Neuron (in vitro differentiated cells): ENCODE results near the gene KIF2C.
A peak's percentile ranks its signal among the peaks of the same experiment; 100 is the strongest.
"Not testable (repeated sequence)": the region's sequence is repeated elsewhere in the genome, so short reads cannot be mapped to it uniquely, and the experiment has no call there.

Source experiments
- H2AFZ ChIP-seq: one replicate; pipeline ENCODE4 v1.6.1; 2013; ENCODE audit warnings: low read depth, mild to moderate bottlenecking, inconsistent platforms, low read length, moderate library complexity
- H3K27me3 ChIP-seq: one replicate; pipeline ENCODE4 v1.6.1; 2013; ENCODE audit warnings: low read length; ENCODE audit not compliant: insufficient read depth
- H3K36me3 ChIP-seq: one replicate; pipeline ENCODE4 v1.6.1; 2013; ENCODE audit warnings: low read length; ENCODE audit not compliant: insufficient read depth
- H3K4me1 ChIP-seq: one replicate; pipeline ENCODE4 v1.6.1; 2013; ENCODE audit warnings: low read length; ENCODE audit not compliant: insufficient read depth
- H3K4me3 ChIP-seq: 2 replicates; pipeline ENCODE4 v1.5.1; 2013; ENCODE audit warnings: mild to moderate bottlenecking, low read length, moderate library complexity
- H3K9me3 ChIP-seq: one replicate; pipeline ENCODE4 v1.6.1; 2013; ENCODE audit warnings: low read length

Gene KIF2C

DNA sequence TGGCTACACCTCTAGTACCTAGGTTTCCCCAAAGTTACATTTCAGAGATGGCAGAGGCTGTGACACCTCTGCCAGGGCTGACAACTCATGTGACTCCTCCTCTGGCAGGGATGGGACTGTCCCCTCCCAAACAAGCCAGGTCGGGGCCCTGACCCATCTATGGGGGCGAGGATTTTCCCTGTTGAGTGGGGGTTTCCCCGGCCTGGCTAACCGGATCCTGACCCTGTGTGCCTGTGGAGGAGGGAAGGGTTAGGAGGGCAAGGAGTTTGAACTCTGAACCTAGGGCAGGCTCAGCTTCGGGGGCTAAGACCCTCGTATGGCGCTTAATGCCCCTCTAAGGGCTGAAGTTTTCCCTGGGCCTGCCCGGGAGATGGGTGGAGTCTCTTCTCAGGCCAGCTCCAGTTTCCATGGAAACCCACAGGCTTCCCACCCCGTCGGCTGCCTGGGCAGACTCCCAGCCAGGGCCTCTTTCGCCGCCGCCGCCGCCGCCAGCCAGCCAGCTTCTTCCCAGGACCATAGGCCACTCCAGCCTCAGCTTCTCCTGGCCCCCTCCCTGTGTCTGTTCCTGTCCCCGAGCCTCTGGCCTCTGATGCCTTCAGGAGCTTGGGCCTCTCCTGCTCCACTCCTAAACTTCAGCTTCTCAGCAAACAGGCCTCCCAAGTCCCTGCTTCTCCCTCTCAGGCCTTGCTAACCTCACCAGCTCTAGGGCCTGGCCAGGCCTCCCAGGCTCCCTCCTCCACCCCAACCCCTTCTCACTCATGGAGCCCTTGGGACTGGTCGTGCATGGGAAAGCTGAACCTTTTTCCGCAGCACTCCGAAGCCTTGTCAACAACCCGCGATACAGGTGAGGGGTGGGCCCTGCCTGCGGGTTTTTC is 68.7 kb downstream of the KIF2C start, which contains the start of gene BTBD19:
BTBD19 (plus strand) TSS at position 461 of the 875 bp plus-strand sequence; CDS start at position 759, 298 bp downstream.
- Histone ChIP-seq H3K9me3 (no peaks in the 10 kb centered on the region), H3K4me1 (peaks cover 40% of the 10 kb centered on the region), H2AFZ (peak within 1 kb of the TSS; percentile 46), H3K36me3 (peaks cover 25% of the 10 kb centered on the region), H3K27me3 (no peaks in the 10 kb centered on the region), H3K4me3 (peak within 1 kb of the TSS; percentile 46)

DNA sequence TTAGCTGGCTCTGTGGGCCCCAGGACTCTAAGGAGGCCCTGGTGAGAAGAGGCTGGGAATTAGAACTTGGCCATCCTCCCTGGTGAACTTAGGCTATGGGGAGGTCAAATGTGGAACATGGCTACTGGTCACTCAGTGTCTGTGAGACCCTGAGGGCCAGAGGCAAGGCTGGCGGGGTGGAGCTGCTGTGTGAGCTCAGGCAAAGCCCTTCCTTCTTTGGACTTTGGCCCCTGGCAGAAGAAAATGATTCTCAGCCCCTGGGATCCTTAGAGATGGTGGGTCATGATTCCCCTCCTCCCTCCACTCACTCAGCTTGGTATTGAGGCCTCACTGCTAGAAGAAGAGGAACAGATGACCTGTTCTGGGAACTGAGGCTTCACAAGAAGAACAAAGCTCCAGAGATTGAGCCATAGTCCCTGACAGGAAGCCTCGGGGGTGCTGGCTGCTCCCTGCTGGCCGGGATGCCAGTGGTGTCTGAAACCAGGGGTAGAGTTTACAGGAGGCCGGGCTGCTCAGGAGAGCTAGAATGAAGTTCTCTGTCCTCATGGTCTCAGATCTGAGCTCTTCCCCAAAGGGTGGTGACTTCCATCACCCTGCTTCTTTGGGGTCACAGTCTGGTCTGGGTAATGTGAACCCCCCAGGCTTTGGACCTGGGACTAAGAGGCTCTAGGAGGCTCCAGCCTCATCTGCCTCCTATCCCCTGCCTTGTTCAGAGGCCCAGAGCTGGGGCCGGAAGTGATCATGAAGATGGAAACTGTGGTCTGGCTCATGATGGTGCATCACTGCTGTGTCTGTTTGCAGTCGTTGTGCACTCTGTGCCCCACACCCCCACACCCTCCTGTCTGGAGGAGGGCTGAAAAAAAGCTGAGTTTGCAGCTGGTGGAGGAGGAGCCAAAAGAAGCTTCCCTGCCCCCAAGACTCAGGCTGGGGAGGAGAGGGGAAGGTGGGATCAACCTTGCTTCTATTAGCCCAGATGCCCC is 69.6 kb downstream of the KIF2C start:
- H3K4me1 ChIP-seq = peaks cover 34% of the 10 kb centered on the region

DNA sequence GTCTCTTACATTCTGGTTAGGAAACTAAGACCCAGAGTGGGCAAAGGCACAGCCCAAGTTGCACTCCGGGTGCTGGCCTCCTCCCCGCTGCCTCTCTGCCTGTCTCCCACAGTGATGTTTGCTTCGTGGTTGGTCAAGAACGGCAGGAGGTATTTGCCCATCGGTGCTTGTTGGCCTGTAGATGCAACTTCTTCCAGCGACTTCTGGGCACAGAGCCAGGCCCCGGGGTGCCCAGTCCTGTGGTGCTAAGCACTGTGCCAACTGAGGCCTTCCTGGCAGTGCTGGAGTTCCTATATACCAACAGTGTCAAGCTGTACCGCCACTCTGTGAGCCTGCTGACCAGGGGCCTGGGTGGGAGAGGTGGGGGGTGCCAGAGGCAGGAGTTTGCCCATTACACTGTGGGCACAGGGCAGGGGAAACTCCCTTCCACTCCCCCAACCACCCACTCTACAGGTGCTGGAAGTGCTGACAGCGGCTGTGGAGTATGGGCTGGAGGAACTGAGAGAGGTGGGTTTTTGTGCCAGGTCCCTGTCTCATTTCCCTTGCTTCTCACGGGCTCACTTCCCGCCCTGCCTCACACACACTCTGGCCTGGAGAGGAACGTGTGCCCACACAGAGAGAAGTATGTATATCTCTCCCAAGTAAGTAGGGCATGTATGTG is 70.6 kb downstream of the KIF2C start:
- H3K4me1 ChIP-seq = peaks cover 34% of the 10 kb centered on the region
- H3K36me3 ChIP-seq = peaks cover 15% of the 10 kb centered on the region
- H2AFZ ChIP-seq = no peak overlapping the region
- H3K4me3 ChIP-seq = no peak overlapping the region
- H3K9me3 ChIP-seq = no peaks in the 10 kb centered on the region
- H3K27me3 ChIP-seq = no peaks in the 10 kb centered on the region

More for the DNA sequence above, 69.6 kb downstream of the KIF2C start:
- Histone ChIP-seq H3K9me3 (no peaks in the 10 kb centered on the region), H2AFZ (no peak overlapping the region), H3K27me3 (no peaks in the 10 kb centered on the region), H3K36me3 (peaks cover 20% of the 10 kb centered on the region), H3K4me3 (peak overlapping the region; percentile 46)

GRCh38 chr1:44810762-44811105 is 71.1 kb downstream of the KIF2C start:
- not testable (repeated sequence) for H3K9me3 ChIP-seq, H3K4me3 ChIP-seq, H3K27me3 ChIP-seq, H2AFZ ChIP-seq
- Histone ChIP-seq H3K4me1 (peaks cover 34% of the 10 kb centered on the region), H3K36me3 (peaks cover 10% of the 10 kb centered on the region)

GRCh38 chr1:44811234-44811633 is 71.6 kb downstream of the KIF2C start:
- H3K9me3 ChIP-seq = no peaks in the 10 kb centered on the region
- H3K27me3 ChIP-seq = no peaks in the 10 kb centered on the region
- H3K36me3 ChIP-seq = peaks cover 7% of the 10 kb centered on the region
- no peak overlapping the region for H3K4me3 ChIP-seq
- peaks cover 34% of the 10 kb centered on the region for H3K4me1 ChIP-seq
- no peak overlapping the region for H2AFZ ChIP-seq

- H3K36me3 ChIP-seq = peaks cover 7% of the 10 kb centered on the region
- no peaks in the 10 kb centered on the region for H3K9me3 ChIP-seq
- H2AFZ ChIP-seq = no peak overlapping the region
- no peaks in the 10 kb centered on the region for H3K27me3 ChIP-seq
- peaks cover 20% of the 10 kb centered on the region for H3K4me1 ChIP-seq
- no peak overlapping the region for H3K4me3 ChIP-seq
Measured at GRCh38 chr1:44812822-44813543, 73.3 kb downstream of the KIF2C start.

GRCh38 chr1:44815926-44816325 is 76.3 kb downstream of the KIF2C start:
- H3K4me1 ChIP-seq, H3K9me3 ChIP-seq, H3K36me3 ChIP-seq, H2AFZ ChIP-seq, H3K27me3 ChIP-seq, H3K4me3 ChIP-seq: not testable (repeated sequence)

DNA sequence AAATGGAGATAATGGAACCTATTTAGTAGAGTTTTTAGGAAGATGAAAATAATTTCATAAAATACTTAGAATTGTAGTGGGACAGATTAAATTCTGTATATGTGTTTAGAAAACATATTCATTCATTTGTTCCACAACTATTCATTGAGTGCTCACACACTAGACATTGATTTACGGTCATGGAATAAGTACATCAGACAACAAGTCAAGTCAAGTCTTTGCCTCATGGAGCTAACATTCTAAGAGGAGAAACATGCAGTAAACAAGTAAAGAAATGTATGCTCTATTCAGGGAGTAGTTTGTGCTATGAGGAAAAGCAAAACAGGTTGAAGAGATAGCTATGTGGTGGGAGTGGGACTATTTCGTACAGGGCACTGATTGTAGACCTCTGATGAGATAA is 77.7 kb downstream of the KIF2C start:
- Histone ChIP-seq H3K4me1 (no peaks in the 10 kb centered on the region), H3K9me3 (peaks cover 8% of the 10 kb centered on the region), H2AFZ (no peak overlapping the region), H3K4me3 (no peak overlapping the region), H3K36me3 (peaks cover 7% of the 10 kb centered on the region), H3K27me3 (no peaks in the 10 kb centered on the region)
